Neural cell (in vitro differentiated cells): ENCODE measurements around the gene ADGRL1. TPM values are rescaled to one million over a fixed set of nuclear protein-coding genes. Genes with fewer than 3 reads are reported as not detected.

ENCODE experiments used
- H2AFZ ChIP-seq: fragments of 200-600, 300-800 bp; sonication (generic), shearing (Covaris generic); 2 replicates; pipeline ENCODE4 v1.6.0; 2014; ENCODE audit warnings: low read depth, mild to moderate bottlenecking, antibody characterized with exemption, low read length, moderate library complexity
- H3F3A ChIP-seq: fragments of 200-600 bp; shearing (Covaris generic); 2 replicates; pipeline ENCODE4 v1.6.1; 2016; ENCODE audit warnings: mild to moderate bottlenecking, moderate library complexity, mixed read lengths, antibody characterized with exemption, low read length; ENCODE audit not compliant: insufficient read depth, poor library complexity, severe bottlenecking
- H3K27ac ChIP-seq: fragments of 200-600, 300-800 bp; sonication (generic), shearing (Covaris generic); 2 replicates; pipeline ENCODE4 v1.5.1; 2014; ENCODE audit warnings: mild to moderate bottlenecking, low read length, moderate library complexity
- H3K27me3 ChIP-seq: fragments of 300-800, 200-600 bp; sonication (generic), shearing (Covaris generic); 2 replicates; pipeline ENCODE4 v1.6.0; 2014; ENCODE audit warnings: mild to moderate bottlenecking, low read depth, low read length, moderate library complexity; ENCODE audit not compliant: insufficient read depth
- H3K36me3 ChIP-seq: fragments of 300-800, 200-600 bp; sonication (generic), shearing (Covaris generic); 2 replicates; pipeline ENCODE4 v1.5.1; 2014; ENCODE audit warnings: mild to moderate bottlenecking, antibody characterized with exemption, low read length, moderate library complexity; ENCODE audit not compliant: insufficient read depth
- H3K4me2 ChIP-seq: fragments of 300-800, 200-600 bp; sonication (generic), shearing (Covaris generic); 2 replicates; pipeline ENCODE4 v1.6.0; 2014; ENCODE audit warnings: mild to moderate bottlenecking, low read length
- H3K4me3 ChIP-seq: fragments of 300-800, 200-600 bp; sonication (generic), shearing (Covaris generic); 2 replicates; pipeline ENCODE4 v1.5.1; 2014; ENCODE audit warnings: mild to moderate bottlenecking, low read length, moderate library complexity
- H3K79me2 ChIP-seq: fragments of 200-600 bp; shearing (Covaris generic); replicated peaks from 2 replicates; pipeline ENCODE4 v1.6.0; 2014; ENCODE audit warnings: mild to moderate bottlenecking, low read length, moderate library complexity; ENCODE audit not compliant: insufficient read depth
- H3K9ac ChIP-seq: fragments of 300-800, 200-600 bp; sonication (generic), shearing (Covaris generic); 2 replicates; pipeline ENCODE4 v1.6.1; 2016; ENCODE audit warnings: mild to moderate bottlenecking, low read length, mixed read lengths
- H3K9me2 ChIP-seq: fragments of 200-600 bp; shearing (Covaris generic); 2 replicates; pipeline ENCODE4 v1.6.1; 2016; ENCODE audit warnings: mild to moderate bottlenecking, low read length, mixed read lengths; ENCODE audit not compliant: insufficient read depth
- H3K9me3 ChIP-seq: fragments of 200-600, 300-800 bp; sonication (generic), shearing (Covaris generic); 2 replicates; pipeline ENCODE4 v1.6.1; 2016; ENCODE audit warnings: mild to moderate bottlenecking, mixed run types, low read length, moderate library complexity, mixed read lengths
- H4K20me1 ChIP-seq: fragments of 200-600 bp; shearing (Covaris generic); 2 replicates; pipeline ENCODE4 v1.6.1; 2016; ENCODE audit warnings: mild to moderate bottlenecking, mixed run types; ENCODE audit not compliant: insufficient read depth
- EP300 ChIP-seq: fragments of 450-650 bp; conservative IDR thresholded peaks from 2 replicates; pipeline ENCODE4 v1.6.1; 2014; ENCODE audit warnings: antibody characterized with exemption, mild to moderate bottlenecking, moderate library complexity; ENCODE audit not compliant: poor library complexity, severe bottlenecking
- EZH2 ChIP-seq: fragments of 200-600, 300-800 bp; shearing (Covaris generic), sonication (generic); IDR thresholded peaks from 2 replicates; pipeline ENCODE4 v1.6.1; 2014; ENCODE audit warnings: antibody characterized with exemption, low read length, borderline replicate concordance, mild to moderate bottlenecking; ENCODE audit not compliant: insufficient read depth, poor library complexity, severe bottlenecking
- MXI1 ChIP-seq: fragments of 450-650 bp; conservative IDR thresholded peaks from 2 replicates; pipeline ENCODE4 v1.6.1; 2014; ENCODE audit warnings: antibody characterized with exemption, mild to moderate bottlenecking; ENCODE audit not compliant: poor library complexity, severe bottlenecking
- POLR2AphosphoS5 ChIP-seq: IDR thresholded peaks from 2 replicates; pipeline ENCODE4 v1.6.1; 2012
- RAD21 ChIP-seq: fragments of 450-650 bp; conservative IDR thresholded peaks from 2 replicates; pipeline ENCODE4 v1.6.1; 2014; ENCODE audit warnings: antibody characterized with exemption, mild to moderate bottlenecking, moderate library complexity
- SMC3 ChIP-seq: fragments of 450-650 bp; conservative IDR thresholded peaks from 2 replicates; pipeline ENCODE4 v1.6.1; 2014; ENCODE audit warnings: antibody characterized with exemption, mild to moderate bottlenecking, moderate library complexity; ENCODE audit not compliant: poor library complexity
- TAF1 ChIP-seq: IDR thresholded peaks from 2 replicates; pipeline ENCODE4 v1.6.1; 2012; ENCODE audit warnings: low read depth
- polyA plus RNA-seq: library from polyadenylated mRNA; depleted of rRNA; stranded (reverse); fragments of >200 nt; gene quantifications from 2 replicates; pipeline ENCODE4 v1.2.3, GENCODE V29; 2014
- TF ChIP-seq, protein P1 (sequence below): IDR thresholded peaks from 2 replicates; pipeline ENCODE4 v1.6.1; 2012; ENCODE audit warnings: borderline replicate concordance
- TF ChIP-seq, protein P2 (sequence below): fragments of 450-650 bp; IDR thresholded peaks from 2 replicates; pipeline ENCODE4 v1.5.1; 2014; ENCODE audit warnings: antibody characterized with exemption, mild to moderate bottlenecking, moderate library complexity; ENCODE audit not compliant: poor library complexity, severe bottlenecking

The ADGRL1 gene
- polyA plus RNA-seq, 1 donor from 2014 or later, result 22.2 TPM

- Histone ChIP-seq H3K4me2 (no peak overlapping the region), H3K9me2 (no peaks in the 10 kb centered on the region), H3K9ac (peak overlapping the region; percentile 39), H3K9me3 (no peaks in the 10 kb centered on the region), H3K4me3 (peak overlapping the region; percentile 52), H4K20me1 (no peaks in the 10 kb centered on the region), H3K27me3 (no peaks in the 10 kb centered on the region), H3K79me2 (peaks cover 29% of the 10 kb centered on the region), H3K27ac (no peak overlapping the region), H3K36me3 (no peaks in the 10 kb centered on the region), H2AFZ (no peak overlapping the region), H3F3A (no peaks in the 10 kb centered on the region)
- TF ChIP-seq SMC3 (no peak), EP300 (no peak), EZH2 (no peak), MXI1 (no peak), POLR2AphosphoS5 (no peak), RAD21 (no peak), TAF1 (no peak)
- TF ChIP-seq, protein P1, sequence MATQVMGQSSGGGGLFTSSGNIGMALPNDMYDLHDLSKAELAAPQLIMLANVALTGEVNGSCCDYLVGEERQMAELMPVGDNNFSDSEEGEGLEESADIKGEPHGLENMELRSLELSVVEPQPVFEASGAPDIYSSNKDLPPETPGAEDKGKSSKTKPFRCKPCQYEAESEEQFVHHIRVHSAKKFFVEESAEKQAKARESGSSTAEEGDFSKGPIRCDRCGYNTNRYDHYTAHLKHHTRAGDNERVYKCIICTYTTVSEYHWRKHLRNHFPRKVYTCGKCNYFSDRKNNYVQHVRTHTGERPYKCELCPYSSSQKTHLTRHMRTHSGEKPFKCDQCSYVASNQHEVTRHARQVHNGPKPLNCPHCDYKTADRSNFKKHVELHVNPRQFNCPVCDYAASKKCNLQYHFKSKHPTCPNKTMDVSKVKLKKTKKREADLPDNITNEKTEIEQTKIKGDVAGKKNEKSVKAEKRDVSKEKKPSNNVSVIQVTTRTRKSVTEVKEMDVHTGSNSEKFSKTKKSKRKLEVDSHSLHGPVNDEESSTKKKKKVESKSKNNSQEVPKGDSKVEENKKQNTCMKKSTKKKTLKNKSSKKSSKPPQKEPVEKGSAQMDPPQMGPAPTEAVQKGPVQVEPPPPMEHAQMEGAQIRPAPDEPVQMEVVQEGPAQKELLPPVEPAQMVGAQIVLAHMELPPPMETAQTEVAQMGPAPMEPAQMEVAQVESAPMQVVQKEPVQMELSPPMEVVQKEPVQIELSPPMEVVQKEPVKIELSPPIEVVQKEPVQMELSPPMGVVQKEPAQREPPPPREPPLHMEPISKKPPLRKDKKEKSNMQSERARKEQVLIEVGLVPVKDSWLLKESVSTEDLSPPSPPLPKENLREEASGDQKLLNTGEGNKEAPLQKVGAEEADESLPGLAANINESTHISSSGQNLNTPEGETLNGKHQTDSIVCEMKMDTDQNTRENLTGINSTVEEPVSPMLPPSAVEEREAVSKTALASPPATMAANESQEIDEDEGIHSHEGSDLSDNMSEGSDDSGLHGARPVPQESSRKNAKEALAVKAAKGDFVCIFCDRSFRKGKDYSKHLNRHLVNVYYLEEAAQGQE, result no peak
- TF ChIP-seq, protein P2, sequence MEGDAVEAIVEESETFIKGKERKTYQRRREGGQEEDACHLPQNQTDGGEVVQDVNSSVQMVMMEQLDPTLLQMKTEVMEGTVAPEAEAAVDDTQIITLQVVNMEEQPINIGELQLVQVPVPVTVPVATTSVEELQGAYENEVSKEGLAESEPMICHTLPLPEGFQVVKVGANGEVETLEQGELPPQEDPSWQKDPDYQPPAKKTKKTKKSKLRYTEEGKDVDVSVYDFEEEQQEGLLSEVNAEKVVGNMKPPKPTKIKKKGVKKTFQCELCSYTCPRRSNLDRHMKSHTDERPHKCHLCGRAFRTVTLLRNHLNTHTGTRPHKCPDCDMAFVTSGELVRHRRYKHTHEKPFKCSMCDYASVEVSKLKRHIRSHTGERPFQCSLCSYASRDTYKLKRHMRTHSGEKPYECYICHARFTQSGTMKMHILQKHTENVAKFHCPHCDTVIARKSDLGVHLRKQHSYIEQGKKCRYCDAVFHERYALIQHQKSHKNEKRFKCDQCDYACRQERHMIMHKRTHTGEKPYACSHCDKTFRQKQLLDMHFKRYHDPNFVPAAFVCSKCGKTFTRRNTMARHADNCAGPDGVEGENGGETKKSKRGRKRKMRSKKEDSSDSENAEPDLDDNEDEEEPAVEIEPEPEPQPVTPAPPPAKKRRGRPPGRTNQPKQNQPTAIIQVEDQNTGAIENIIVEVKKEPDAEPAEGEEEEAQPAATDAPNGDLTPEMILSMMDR, result no peak
Observed at GRCh38 chr19:14112809-14113385, 93.1 kb downstream of the ADGRL1 start.

DNA sequence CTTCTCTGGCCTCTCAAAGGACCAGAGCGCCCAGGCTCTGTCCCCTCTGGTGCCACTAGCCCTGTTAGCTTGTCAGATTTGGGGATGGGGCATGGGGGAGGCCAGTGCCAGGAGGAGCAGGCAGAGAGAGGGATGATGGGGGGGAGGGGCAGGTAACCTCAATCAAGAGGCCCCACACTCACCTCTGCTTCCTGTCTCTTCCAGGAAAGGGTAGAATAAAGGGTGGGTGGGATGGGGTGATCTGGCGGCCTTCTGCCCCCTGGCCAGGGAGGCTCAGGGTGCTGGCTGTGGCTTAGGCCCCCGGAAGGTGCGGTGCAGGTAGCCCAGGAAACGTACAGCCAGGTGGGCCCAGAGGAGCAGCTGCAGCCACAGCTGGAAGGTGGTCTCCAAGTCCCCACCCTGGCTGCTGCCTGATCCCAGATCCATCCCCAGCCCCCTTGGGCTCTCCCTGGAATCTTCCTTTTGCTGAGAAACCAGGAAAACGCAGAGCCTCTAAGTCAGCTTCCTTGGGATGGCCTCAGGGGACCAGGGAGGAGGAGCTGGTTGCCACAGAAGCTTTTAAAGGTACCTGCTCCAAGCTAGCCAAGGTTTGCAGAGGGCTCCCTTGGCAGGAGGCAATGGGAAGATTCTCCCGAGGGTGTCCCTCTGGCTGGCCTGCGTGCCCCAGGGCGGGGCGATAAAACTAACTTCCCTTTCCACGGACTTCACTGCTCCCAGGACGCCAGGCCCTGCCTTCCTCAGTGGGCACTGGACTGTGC, 93.7 kb downstream of the ADGRL1 start:
- H3K9ac ChIP-seq, result peak overlapping the region; percentile 39
- H3K9me2 ChIP-seq, result no peaks in the 10 kb centered on the region
- H3K79me2 ChIP-seq, result peaks cover 29% of the 10 kb centered on the region
- no peaks in the 10 kb centered on the region for H3K36me3 ChIP-seq
- no peak overlapping the region for H3K27ac ChIP-seq
- no peaks in the 10 kb centered on the region for H3F3A ChIP-seq
- no peak overlapping the region for H3K4me2 ChIP-seq
- peak overlapping the region; percentile 52 for H3K4me3 ChIP-seq
- H4K20me1 ChIP-seq, result no peaks in the 10 kb centered on the region
- TF ChIP-seq EP300 (no peak), RAD21 (no peak), EZH2 (no peak), POLR2AphosphoS5 (no peak), MXI1 (no peak), SMC3 (no peak), TAF1 (no peak)
- TF ChIP-seq, protein P2, result no peak
- TF ChIP-seq, protein P1, result no peak
- H3K9me3 ChIP-seq, result no peaks in the 10 kb centered on the region
- no peaks in the 10 kb centered on the region for H3K27me3 ChIP-seq
- H2AFZ ChIP-seq, result no peak overlapping the region
